Activated naive CD4-positive, alpha-beta T cell treated with anti-CD3 and anti-CD28 coated beads, Interleukin-2, amount 50 U/mL, for 24 hours (primary cell): ENCODE measurements around the gene OLFML3.
"Not testable (repeated sequence)": the region's sequence is repeated elsewhere in the genome, so short reads cannot be mapped to it uniquely, and the experiment has no call there.

Source experiments
- H3K27ac Mint-ChIP-seq: one replicate; pipeline ENCODE4 v1.8.0; 2021; ENCODE audit warnings: mild to moderate bottlenecking, mixed read lengths
- H3K27me3 Mint-ChIP-seq: one replicate; pipeline ENCODE4 v1.8.0; 2021; ENCODE audit warnings: mixed read lengths
- H3K36me3 Mint-ChIP-seq: one replicate; pipeline ENCODE4 v1.8.0; 2021; ENCODE audit warnings: mixed read lengths
- H3K4me1 Mint-ChIP-seq: one replicate; pipeline ENCODE4 v1.8.0; 2021; ENCODE audit warnings: mixed read lengths
- H3K4me3 Mint-ChIP-seq: one replicate; pipeline ENCODE4 v1.8.0; 2021; ENCODE audit warnings: mild to moderate bottlenecking, mixed read lengths
- H3K9me3 Mint-ChIP-seq: one replicate; pipeline ENCODE4 v1.8.0; 2021; ENCODE audit warnings: mixed read lengths

Gene OLFML3

DNA sequence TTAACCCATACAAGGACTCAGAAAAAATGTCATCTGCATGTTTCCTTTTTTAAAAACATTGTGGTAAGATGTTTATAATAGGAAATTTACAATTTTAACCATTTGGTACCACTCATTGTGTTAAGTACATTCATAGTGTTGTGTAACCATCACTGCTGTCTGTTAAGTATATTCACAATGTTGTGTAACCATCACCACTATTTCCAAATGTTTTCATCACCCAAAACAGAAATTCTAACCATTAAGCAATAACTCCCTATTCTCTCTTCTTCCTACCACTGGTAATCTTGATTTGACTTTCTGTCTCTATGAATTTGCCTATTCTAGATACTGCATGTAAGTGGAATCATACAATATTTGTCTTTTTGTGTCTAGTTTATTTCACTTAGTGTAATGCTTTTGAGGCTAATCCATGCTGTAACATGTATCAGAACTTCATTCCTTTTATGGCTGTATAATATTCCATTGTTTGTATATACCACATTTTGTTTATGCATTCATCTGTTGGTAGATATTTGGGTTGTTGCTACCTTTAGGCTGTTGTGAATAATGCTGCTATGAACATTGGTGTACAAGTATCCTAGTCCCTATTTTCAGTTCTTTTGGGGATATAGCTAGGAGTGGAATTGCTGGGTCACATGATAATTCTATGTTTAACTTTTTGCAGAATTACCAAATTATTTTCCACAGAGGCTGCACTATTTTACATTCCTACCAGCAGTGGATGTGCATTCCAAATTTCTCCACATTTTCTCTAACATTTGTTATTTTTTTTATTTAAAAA lies 36.1 kb upstream of the OLFML3 start:
- peaks cover 82% of the 10 kb centered on the region for H3K4me1 Mint-ChIP-seq
- H3K27ac Mint-ChIP-seq, result no peak overlapping the region
- peak overlapping the region; percentile 63 for H3K4me3 Mint-ChIP-seq
- no peaks in the 10 kb centered on the region for H3K27me3 Mint-ChIP-seq
- peaks cover 3% of the 10 kb centered on the region for H3K9me3 Mint-ChIP-seq
- peaks cover 18% of the 10 kb centered on the region for H3K36me3 Mint-ChIP-seq

DNA sequence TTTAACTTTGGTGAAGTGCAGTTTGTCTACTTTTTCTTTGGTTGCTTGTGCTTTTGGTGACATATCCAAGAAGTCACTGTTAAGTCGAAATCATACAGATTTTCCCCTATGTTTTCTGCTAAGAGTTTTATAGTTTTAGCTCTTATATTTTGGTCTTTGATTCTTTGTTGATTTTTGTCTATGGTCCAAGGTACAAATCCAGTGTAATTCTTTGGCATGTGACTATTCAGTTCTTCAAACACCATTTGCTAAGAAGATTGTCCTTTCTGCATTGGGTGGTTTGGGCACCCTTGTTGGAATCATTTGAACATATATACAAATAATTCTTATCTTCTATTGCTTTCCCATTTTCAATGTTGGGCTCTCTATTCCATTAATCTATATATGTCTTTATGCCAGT lies 33.9 kb upstream of the OLFML3 start:
- H3K4me3 Mint-ChIP-seq, result no peak overlapping the region
- peaks cover 18% of the 10 kb centered on the region for H3K36me3 Mint-ChIP-seq
- H3K27me3 Mint-ChIP-seq, result no peaks in the 10 kb centered on the region
- peaks cover 82% of the 10 kb centered on the region for H3K4me1 Mint-ChIP-seq
- no peak overlapping the region for H3K27ac Mint-ChIP-seq
- H3K9me3 Mint-ChIP-seq, result peaks cover 3% of the 10 kb centered on the region

DNA sequence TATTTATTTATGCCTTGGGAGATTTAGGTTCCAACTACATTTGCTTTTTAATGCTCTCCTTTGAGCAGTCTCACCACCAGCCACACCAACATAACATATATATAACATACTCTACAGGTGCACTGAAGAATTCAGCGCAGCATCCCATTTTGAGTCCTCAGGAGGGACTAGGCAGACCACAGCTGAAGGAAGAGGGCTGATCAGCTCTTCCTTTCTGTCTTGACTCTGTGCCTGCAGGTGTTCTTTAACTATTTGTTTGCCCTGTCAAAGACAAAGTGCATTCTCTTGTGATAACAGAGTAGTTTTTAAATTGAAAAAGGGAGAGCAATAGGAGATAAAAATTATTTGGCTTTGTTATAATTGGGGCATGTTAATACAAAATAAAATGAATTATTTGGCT lies 33.2 kb upstream of the OLFML3 start:
- Mint-ChIP-seq H3K9me3 (peaks cover 3% of the 10 kb centered on the region), H3K4me1 (peaks cover 80% of the 10 kb centered on the region), H3K27me3 (no peaks in the 10 kb centered on the region), H3K4me3 (peak overlapping the region; percentile 62), H3K27ac (peak overlapping the region; percentile 90), H3K36me3 (peaks cover 13% of the 10 kb centered on the region)

DNA sequence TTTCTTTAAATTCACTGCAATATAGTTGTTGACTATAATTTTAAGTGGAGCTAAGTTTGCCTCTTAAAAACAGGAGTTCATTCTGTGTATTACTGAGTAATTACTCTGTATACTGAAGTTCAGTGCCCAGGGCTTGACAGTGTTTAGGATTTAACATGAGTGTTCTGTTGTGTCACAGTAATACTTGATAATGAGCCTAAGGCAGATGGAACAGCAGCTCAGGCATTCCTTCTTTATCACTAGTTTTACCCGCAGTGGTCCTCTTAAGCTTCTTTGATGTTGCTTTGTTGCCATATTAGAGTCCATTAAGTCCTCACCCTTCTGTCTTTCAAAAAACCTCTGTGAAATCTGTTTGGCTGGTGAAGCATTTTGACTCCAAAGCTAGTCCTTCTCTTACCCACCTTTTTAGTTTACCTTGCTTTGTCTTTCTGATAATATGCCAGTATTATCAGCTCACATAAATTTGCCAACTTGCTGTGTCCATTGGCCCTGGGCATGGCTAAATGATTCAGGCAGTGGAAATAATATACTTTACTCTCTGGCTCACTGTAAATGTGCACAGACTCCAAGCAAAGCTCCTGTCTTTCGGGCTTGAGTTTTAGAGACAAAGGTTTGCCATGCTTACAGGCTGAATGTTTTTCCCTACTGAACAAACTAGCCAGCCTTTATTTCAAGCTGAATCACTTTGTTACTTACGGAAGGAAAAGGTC lies 32.4 kb upstream of the OLFML3 start:
- Mint-ChIP-seq H3K27me3 (no peaks in the 10 kb centered on the region), H3K9me3 (peaks cover 3% of the 10 kb centered on the region), H3K4me3 (peak overlapping the region; percentile 62), H3K4me1 (peaks cover 82% of the 10 kb centered on the region), H3K36me3 (peaks cover 13% of the 10 kb centered on the region), H3K27ac (peak overlapping the region; percentile 90)

DNA sequence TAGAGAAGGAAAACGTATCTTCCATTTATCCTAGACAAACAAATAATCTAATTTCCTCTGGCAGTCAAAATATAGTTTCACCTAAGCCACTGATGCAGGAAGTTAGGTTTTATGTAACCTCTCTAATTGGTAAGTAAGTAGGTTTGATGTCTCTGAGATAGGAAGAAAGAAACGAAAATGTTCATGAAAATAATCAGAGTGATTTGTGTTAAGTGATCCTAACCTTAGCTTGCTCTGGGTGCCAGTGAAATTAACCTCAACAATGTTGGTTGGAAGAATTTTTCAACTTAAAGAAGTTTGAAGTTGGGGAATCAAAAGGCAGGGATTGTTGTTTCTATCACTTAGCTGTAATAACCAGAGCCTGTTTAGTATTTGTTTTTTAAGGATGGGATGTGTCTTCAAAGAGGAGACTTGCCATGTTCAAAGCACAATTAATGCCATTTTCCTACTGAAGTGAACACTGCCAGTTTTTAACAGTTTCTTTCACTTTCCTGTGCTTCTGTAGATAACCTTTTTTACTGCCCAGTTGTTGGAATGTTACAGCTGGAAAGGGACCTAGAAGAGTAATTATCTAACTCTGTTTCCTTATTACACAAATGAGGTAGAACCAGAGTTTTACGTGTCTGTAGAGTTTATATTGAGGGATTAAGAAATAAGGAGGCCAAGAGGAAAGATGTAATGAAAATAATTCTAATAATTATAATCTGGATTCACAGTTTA lies 31.7 kb upstream of the OLFML3 start:
- Mint-ChIP-seq H3K9me3 (peaks cover 3% of the 10 kb centered on the region), H3K4me3 (peak overlapping the region; percentile 62), H3K27ac (peak overlapping the region; percentile 90), H3K4me1 (peaks cover 83% of the 10 kb centered on the region), H3K36me3 (peaks cover 13% of the 10 kb centered on the region), H3K27me3 (no peaks in the 10 kb centered on the region)

DNA sequence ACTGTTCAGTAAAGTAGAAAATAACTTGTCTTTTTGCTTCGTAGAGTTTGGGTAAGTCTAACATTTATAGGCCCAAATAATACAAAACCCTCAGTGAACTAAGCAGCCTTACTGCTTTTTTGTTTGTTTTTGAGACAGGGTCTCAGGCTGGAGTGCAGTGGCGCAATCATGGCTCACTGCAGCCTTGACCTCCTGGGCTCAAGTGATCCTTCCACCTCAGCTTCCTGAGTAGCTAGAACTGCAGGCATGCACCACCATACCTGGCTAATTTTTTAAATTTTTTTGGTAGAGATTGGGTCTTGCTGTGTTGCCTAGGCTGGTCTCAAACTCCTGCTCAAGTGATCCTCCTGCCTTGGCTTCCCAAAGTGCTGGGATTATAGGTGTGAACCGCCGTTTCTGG lies 31.1 kb upstream of the OLFML3 start:
- Mint-ChIP-seq H3K36me3 (peaks cover 12% of the 10 kb centered on the region), H3K4me1 (peaks cover 85% of the 10 kb centered on the region), H3K27ac (peak overlapping the region; percentile 90), H3K4me3 (peak overlapping the region; percentile 67)
- not testable (repeated sequence) for H3K27me3 Mint-ChIP-seq, H3K9me3 Mint-ChIP-seq

DNA sequence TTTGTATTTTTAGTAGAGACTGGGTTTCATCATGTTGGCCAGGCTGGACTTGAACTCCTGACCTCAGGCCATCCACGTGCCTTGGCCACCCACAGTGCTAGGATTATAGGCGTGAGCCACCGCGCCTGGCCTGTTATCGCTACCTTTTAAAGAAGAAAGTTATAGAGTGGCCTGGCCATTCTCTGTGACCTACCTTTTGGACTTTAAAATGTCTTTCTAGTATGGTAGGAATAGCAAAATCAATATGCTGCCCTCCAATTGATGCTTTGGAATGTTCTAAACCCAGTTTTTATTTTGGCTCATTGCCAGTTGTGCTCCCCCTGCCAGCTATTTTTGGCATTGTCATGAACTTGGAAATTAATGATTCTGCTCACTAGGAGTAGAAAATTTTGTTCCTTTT lies 30.3 kb upstream of the OLFML3 start:
- H3K27me3 Mint-ChIP-seq, result no peaks in the 10 kb centered on the region
- H3K4me3 Mint-ChIP-seq, result no peak overlapping the region
- peak overlapping the region; percentile 90 for H3K27ac Mint-ChIP-seq
- peaks cover 91% of the 10 kb centered on the region for H3K4me1 Mint-ChIP-seq
- peaks cover 9% of the 10 kb centered on the region for H3K36me3 Mint-ChIP-seq
- H3K9me3 Mint-ChIP-seq, result no peaks in the 10 kb centered on the region

DNA sequence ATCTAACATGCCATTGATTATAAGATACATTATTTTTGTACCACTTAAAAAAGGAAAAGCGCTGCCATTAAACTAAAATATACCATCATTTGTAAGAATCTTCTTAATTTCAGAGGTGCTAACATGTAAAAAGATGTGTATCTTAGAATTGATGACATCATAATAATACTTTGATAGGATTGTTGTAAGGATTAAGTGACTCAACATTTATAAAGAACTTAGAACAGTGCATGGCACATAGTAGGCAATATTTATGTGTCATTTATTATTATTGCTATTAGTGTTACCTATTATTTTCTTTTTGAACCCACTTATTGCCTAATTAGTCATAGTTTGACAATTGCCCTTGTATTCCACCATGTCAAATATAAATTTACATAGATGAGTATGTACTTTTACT lies 28.4 kb upstream of the OLFML3 start:
- Mint-ChIP-seq H3K4me3 (no peak overlapping the region), H3K27me3 (no peaks in the 10 kb centered on the region), H3K4me1 (peaks cover 92% of the 10 kb centered on the region), H3K27ac (no peak overlapping the region), H3K9me3 (no peaks in the 10 kb centered on the region), H3K36me3 (peaks cover 7% of the 10 kb centered on the region)

DNA sequence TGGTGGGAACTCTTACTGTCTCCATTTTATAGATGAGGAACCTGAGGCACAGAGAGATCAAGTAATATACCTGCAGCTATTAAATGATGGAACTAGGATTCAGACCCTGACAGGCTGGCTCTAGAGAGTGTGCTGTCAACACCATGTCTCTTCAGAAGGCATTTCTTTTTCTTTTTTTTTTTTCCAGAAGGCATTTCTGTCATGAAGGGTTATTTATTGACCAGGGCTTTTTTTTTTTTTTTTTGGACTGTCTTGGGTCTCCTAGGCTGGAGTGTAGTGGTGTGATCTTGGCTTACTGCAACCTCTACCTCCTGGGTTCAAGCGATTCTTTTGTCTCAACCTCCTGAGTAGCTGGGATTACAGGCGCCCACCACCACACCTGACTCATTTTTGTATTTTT lies 27.6 kb upstream of the OLFML3 start:
- Mint-ChIP-seq H3K36me3 (peaks cover 7% of the 10 kb centered on the region), H3K4me1 (peaks cover 84% of the 10 kb centered on the region), H3K9me3 (no peaks in the 10 kb centered on the region), H3K4me3 (no peak overlapping the region), H3K27me3 (no peaks in the 10 kb centered on the region), H3K27ac (peak overlapping the region; percentile 65)

DNA sequence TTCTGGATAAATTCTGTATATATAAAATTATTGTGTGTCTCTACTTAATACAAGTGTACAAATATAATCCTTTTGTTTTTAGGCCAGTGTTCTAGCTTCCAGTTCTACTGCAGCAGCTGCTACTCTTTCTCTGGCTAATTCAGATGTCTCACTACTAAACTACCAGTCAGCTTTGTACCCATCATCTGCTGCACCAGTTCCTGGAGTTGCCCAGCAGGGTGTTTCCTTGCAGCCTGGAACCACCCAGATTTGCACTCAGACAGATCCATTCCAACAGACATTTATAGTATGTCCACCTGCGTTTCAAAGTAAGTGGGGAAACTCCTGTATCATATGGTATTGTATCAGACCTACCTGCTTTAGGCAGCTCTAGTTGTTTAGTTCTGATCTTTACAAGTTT lies 21.3 kb upstream of the OLFML3 start:
- Mint-ChIP-seq H3K27ac (no peak overlapping the region), H3K9me3 (no peaks in the 10 kb centered on the region), H3K4me1 (peaks cover 48% of the 10 kb centered on the region), H3K27me3 (no peaks in the 10 kb centered on the region), H3K4me3 (no peak overlapping the region), H3K36me3 (peaks cover 32% of the 10 kb centered on the region)

DNA sequence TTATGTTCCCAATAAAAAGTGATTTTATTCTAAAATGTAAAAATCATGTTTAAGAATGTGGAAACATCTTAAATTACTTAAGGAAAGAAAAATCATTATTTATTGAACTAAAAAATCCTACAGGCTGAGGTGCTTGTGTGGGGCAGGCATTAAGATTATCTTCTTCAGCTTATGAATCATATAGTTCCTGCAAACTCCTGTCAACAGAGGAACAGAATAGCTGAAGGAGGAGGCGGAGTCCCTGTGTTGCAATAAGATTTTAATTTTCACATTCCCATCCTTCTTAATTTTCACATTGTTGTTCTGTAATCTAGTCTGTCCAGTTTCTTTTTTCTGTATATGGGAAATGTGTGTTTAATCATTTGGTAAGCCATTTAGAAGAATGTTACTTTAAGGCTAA lies 20.6 kb upstream of the OLFML3 start:
- H3K27me3 Mint-ChIP-seq, result no peaks in the 10 kb centered on the region
- no peak overlapping the region for H3K4me3 Mint-ChIP-seq
- no peaks in the 10 kb centered on the region for H3K9me3 Mint-ChIP-seq
- H3K36me3 Mint-ChIP-seq, result peaks cover 35% of the 10 kb centered on the region
- peaks cover 45% of the 10 kb centered on the region for H3K4me1 Mint-ChIP-seq
- H3K27ac Mint-ChIP-seq, result no peak overlapping the region

DNA sequence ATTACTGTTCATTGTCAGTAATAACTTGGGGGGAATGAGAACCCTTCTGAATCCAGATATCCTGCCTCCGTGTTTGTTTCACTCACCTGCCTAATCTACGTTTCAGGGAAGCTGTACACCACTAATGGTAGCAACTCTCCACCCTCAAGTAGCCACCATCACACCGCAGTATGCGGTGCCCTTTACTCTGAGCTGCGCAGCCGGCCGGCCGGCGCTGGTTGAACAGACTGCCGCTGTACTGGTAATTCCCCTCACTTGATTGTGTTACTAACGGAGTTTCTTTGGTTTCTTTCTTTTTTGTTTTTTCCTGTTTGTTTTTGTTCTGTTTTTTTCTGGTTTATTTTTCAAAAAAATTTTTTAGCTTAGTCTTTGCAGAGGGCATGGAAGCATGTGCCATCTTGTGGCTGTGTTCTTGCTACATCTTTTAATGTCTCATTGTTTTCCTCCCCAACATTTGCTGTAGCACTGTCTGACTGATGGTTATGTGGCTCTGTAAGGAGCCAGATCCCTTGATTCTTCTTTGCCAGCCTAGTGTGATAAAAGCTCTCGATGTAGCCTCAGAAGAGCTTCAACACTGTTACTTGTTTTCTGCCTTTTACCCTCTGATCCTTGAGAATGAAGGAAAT lies 15.9 kb upstream of the OLFML3 start:
- no peaks in the 10 kb centered on the region for H3K27me3 Mint-ChIP-seq
- H3K4me3 Mint-ChIP-seq, result no peak overlapping the region

DNA sequence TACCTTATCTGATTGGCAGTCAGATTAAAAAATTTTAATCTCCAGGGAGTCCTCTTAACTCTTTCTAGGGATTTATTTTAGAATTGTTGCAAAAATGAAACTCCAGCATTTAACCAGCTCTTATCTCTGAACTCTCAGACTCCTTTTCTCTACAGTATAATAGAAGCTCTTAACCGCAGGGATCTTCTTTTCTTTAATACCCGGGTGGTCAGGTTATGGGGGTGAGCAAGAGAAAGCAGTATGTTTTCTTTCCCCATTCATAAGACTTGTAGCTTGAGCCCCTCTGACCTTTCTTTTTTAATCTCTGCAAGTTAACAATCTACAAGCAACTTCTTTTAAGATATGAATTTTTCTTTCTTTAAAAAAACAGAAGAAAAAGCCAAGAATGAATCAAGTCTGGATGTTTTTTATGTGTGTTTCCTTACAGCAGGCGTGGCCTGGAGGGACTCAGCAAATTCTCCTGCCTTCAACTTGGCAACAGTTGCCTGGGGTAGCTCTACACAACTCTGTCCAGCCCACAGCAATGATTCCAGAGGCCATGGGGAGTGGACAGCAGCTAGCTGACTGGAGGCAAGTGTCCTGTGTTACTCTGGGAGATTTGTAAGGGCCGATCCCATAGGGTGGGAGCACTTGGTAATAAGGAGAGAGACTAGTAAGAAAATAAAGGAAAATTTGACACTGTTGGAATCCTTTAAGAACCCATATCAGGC lies 13.4 kb upstream of the OLFML3 start:
- H3K4me1 Mint-ChIP-seq, result peaks cover 10% of the 10 kb centered on the region
- H3K4me3 Mint-ChIP-seq, result no peak overlapping the region
- H3K27me3 Mint-ChIP-seq, result no peaks in the 10 kb centered on the region
- H3K9me3 Mint-ChIP-seq, result no peaks in the 10 kb centered on the region
- no peak overlapping the region for H3K27ac Mint-ChIP-seq
- peaks cover 29% of the 10 kb centered on the region for H3K36me3 Mint-ChIP-seq

More for the DNA sequence above, 15.9 kb upstream of the OLFML3 start:
- H3K9me3 Mint-ChIP-seq, result no peaks in the 10 kb centered on the region
- H3K36me3 Mint-ChIP-seq, result peaks cover 26% of the 10 kb centered on the region
- peaks cover 21% of the 10 kb centered on the region for H3K4me1 Mint-ChIP-seq
- H3K27ac Mint-ChIP-seq, result no peak overlapping the region

DNA sequence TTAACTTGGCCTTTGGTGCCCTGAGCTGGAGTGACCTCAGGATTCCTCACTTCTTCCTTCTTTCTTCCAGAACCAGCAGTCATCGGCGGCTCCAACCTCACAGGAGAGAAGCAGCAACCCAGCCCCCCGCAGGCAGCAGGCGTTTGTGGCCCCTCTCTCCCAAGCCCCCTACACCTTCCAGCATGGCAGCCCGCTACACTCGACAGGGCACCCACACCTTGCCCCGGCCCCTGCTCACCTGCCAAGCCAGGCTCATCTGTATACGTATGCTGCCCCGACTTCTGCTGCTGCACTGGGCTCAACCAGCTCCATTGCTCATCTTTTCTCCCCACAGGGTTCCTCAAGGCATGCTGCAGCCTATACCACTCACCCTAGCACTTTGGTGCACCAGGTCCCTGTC lies 6.3 kb upstream of the OLFML3 start:
- Mint-ChIP-seq H3K9me3 (no peaks in the 10 kb centered on the region), H3K4me1 (peaks cover 30% of the 10 kb centered on the region), H3K27me3 (no peaks in the 10 kb centered on the region), H3K27ac (no peak overlapping the region), H3K4me3 (no peak overlapping the region), H3K36me3 (peaks cover 22% of the 10 kb centered on the region)
